HepG2 (cell line): Measurements from ENCODE around the gene TBR1. TPM values are rescaled to one million over a fixed set of nuclear protein-coding genes. Genes with fewer than 3 reads are reported as not detected.

Source experiments
- ATAC-seq: fragments of 200-7000 bp; cut with Tn5 transposase; 3 replicates; pipeline ENCODE4 v1.9.1; 2020; ENCODE audit warnings: mild to moderate bottlenecking, moderate library complexity
- BruUV-seq: library from RNA; stranded (reverse); fragments of 400-500 nt; replicated peaks from 2 replicates; lab custom pipeline; 2021; lab: Mats Ljungman, UMichigan
- CTCF ChIA-PET: fragments of 300-600 bp; formaldehyde crosslinking; extraction: SDS; loops from one replicate; lab custom pipeline; 2021; ENCODE audit warnings: low total read pairs, inconsistent platforms, low intra/inter-chr PET ratio; lab: Yijun Ruan, JAX
- POLR2A ChIA-PET: fragments of 350-600 bp; sonication (Branson Sonifier 250); formaldehyde crosslinking; loops from one replicate; lab custom pipeline; 2020; ENCODE audit warnings: antibody characterized with exemption, inconsistent platforms; lab: Yijun Ruan, JAX
- DNase-seq: peaks from one replicate; pipeline ENCODE4 v3.0.0-alpha.2; 2015; ENCODE audit warnings: low spot score
- FAIRE-seq: peaks from 3 replicates; lab custom pipeline; 2011; peaks lifted over from hg19 to GRCh38; lab: Jason Lieb, UNC
- H2AFZ ChIP-seq: one replicate; pipeline ENCODE4 v1.6.1; 2011; ENCODE audit warnings: low read length, inconsistent platforms
- H3K27ac ChIP-seq: fragments of 300-600 bp; 3 replicates; pipeline ENCODE4 v1.8.0; 2011; ENCODE audit warnings: mixed run types, mild to moderate bottlenecking, mixed read lengths, low read length, inconsistent platforms; ENCODE audit not compliant: insufficient read depth; ENCODE audit errors: extremely low read length
- H3K27me3 ChIP-seq, 2 experiments: fragments of 200-600 bp in 1 of 2; 2 replicates in 1 of 2; 3 replicates in 1 of 2; pipeline versions ENCODE4 v1.6.0 to v1.8.0; 2011; ENCODE audit warnings: low read length in 2 of 2, mild to moderate bottlenecking in 2 of 2, moderate library complexity in 2 of 2, inconsistent platforms in 1 of 2; ENCODE audit not compliant: insufficient read depth in 2 of 2, control insufficient read depth in 1 of 2
- H3K36me3 ChIP-seq, 2 experiments: fragments of 200-600 bp in 1 of 2; replicated peaks in 1 of 2; 2 replicates in 1 of 2; 3 replicates in 1 of 2; pipeline versions ENCODE4 v1.5.1 to v1.8.0; 2011; ENCODE audit warnings: low read length in 2 of 2, inconsistent platforms in 1 of 2; ENCODE audit not compliant: insufficient read depth in 2 of 2, control insufficient read depth in 1 of 2
- H3K4me1 ChIP-seq: 2 replicates; pipeline ENCODE4 v1.5.1; 2012; ENCODE audit warnings: low read length, inconsistent platforms; ENCODE audit not compliant: insufficient read depth
- H3K4me2 ChIP-seq: 2 replicates; pipeline ENCODE4 v1.6.0; 2011; ENCODE audit warnings: low read depth, low read length, inconsistent platforms
- H3K4me3 ChIP-seq, 3 experiments: fragments of 200-600 bp in 1 of 3; sonication (generic), shearing (Covaris generic) in 1 of 3; replicated peaks in 1 of 3; 2 replicates each; pipeline ENCODE4 v1.5.1; 2011 to 2016; ENCODE audit warnings: low read length in 3 of 3, inconsistent platforms in 2 of 3, low read depth in 2 of 3, mild to moderate bottlenecking in 2 of 3, control low read depth in 1 of 3, mixed read lengths in 1 of 3; ENCODE audit not compliant: insufficient read depth in 1 of 3
- H3K79me2 ChIP-seq: one replicate; pipeline ENCODE4 v1.6.1; 2011; ENCODE audit warnings: low read length, inconsistent platforms; ENCODE audit not compliant: insufficient read depth
- H3K9ac ChIP-seq: 2 replicates; pipeline ENCODE4 v1.6.0; 2011; ENCODE audit warnings: mild to moderate bottlenecking, low read depth, low read length, inconsistent platforms; ENCODE audit not compliant: insufficient read depth
- H3K9me3 ChIP-seq: 2 replicates; pipeline ENCODE4 v1.5.1; 2012; ENCODE audit warnings: mild to moderate bottlenecking, low read length
- H4K20me1 ChIP-seq: 2 replicates; pipeline ENCODE4 v1.6.0; 2011; ENCODE audit warnings: inconsistent platforms, mild to moderate bottlenecking, low read length, moderate library complexity; ENCODE audit not compliant: insufficient read depth
- ATF7 ChIP-seq, 2 experiments: fragments of 450-650 bp in 1 of 2; sonication (generic) in 1 of 2; formaldehyde crosslinking in 1 of 2; IDR thresholded peaks; 2 replicates each; pipeline versions ENCODE4 v1.4.0 to v1.6.1; 2016 to 2020; ENCODE audit warnings: antibody characterized with exemption in 1 of 2, mild to moderate bottlenecking in 1 of 2, missing genetic modification reagents in 1 of 2
- MAFF ChIP-seq: IDR thresholded peaks from 2 replicates; pipeline ENCODE4 v1.6.1; 2011; ENCODE audit warnings: low read depth, low read length, improper control_type of control experiment
- MAFK ChIP-seq, 2 experiments: IDR thresholded peaks in 1 of 2; conservative IDR thresholded peaks in 1 of 2; 2 replicates each; pipeline ENCODE4 v1.6.1; 2011; ENCODE audit warnings: improper control_type of control experiment in 2 of 2, low read length in 2 of 2
- TSC22D2 ChIP-seq: sonication (generic); formaldehyde crosslinking; IDR thresholded peaks from 2 replicates; pipeline ENCODE4 v1.5.1; 2020; ENCODE audit warnings: missing genetic modification reagents, mild to moderate bottlenecking, borderline replicate concordance
- WGBS: methylation state at CpG from one replicate; pipeline ENCODE4 v1.1.6; 2017; ENCODE audit warnings: low lambda C conversion rate; 5-methylcytosine and 5-hydroxymethylcytosine counted together
- in situ Hi-C: cut with HindIII; loops from 2 replicates; pipeline ENCODE4 v1.10.0; 2017; ENCODE audit warnings: low pct_unique_long_range_greater_than_20kb; ENCODE audit not compliant: extremely low pct_ligation_motif_present
- intact Hi-C: fragments of 100-400 bp; cut with micrococcal nuclease; formaldehyde crosslinking; loops from one replicate; pipeline ENCODE4 v1.10.0; 2022; ENCODE audit not compliant: unreplicated experiment
- polyA plus RNA-seq, 8 experiments: library from polyadenylated mRNA; depleted of rRNA in 3 of 8; stranded (reverse) in 7 of 8; unstranded in 1 of 8; fragments of >200 nt; fragmentation: Illumina TruSeq in 4 of 8; extraction: Trizol in 4 of 8; gene quantifications; 2 replicates each; pipeline versions ENCODE4 v1.2.1 to v1.2.3, GENCODE V29; 2011 to 2016; ENCODE audit warnings: low read depth in 4 of 8, missing spikeins in 1 of 8, mixed read lengths in 1 of 8; ENCODE audit not compliant: insufficient read depth in 1 of 8
- total RNA-seq, 5 experiments: library from RNA; depleted of rRNA; stranded (reverse); fragments of >200 nt; fragmentation: Illumina TruSeq; extraction: Trizol; gene quantifications; 2 replicates each; pipeline ENCODE4 v1.2.3, GENCODE V29; 2016; ENCODE audit warnings: low read depth in 1 of 5

TBR1 gene
- total and polyA plus RNA-seq, 2 of the 13 experiments (the other 11 are each of a cell fraction or from before 2014, with no cell fraction given): not detected

DNA sequence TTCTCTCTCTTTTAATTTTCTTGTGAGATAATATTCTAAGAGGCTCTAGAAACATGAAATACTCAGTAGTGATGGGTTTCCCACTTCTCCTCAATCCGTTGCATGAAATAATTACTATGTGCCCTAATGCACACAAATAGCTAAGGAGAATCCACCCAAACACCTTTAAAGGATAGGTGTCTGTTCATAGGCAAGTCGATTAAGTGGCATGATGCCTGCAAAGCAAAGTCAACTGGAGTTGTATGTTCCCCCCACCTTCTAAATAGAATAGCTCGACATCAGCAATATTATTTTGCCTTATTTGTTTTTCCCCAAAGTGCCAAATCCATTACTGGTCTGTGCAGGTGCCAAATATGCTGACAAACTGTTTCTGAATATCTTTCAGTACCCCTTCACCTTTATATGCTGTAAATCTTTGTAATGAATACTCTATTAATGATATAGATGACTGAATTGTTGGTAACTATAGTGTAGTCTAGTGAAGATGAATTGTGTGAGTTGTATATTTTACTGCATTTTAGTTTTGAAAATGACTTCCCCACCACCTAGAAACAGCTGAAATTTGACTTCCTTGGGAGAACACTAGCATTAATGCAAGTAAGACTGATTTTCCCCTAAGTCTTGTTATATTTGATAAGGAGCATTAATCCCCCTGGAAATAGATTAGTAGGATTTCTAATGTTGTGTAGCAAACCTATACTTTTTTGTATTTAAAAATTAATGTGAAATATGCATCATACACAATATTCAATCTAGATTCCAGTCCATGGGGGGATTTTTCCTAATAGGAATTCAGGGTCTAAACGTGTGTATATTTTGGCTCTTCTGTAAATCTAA, 9.0 kb downstream of the TBR1 start:
- H3K9ac ChIP-seq: no peak overlapping the region
- no peak overlapping the region for H3K27ac ChIP-seq
- no peaks in the 10 kb centered on the region for H3K79me2 ChIP-seq
- ATAC-seq (no peak), FAIRE-seq (no peak), DNase-seq (no peak)
- in situ Hi-C loops (no loop called here), intact Hi-C loops (no loop called here)
- POLR2A ChIA-PET: no interaction called here
- H3K4me3 ChIP-seq: no peak overlapping the region
- CTCF ChIA-PET: no interaction called here
- 8% methylated on average over 4 of the region's 4 CpGs for WGBS
- H3K36me3 ChIP-seq: no peaks in the 10 kb centered on the region
- TF ChIP-seq ATF7 (IDR thresholded peaks at IDR 0.05) (no peak), ATF7 (CRISPR knock-in tag; IDR thresholded peaks at IDR 0.05) (no peak), MAFK (conservative IDR thresholded peaks at IDR 0.05 in 1 of 2, IDR thresholded peaks at IDR 0.05 in 1 of 2; ENCODE audit: low read length in 2 of 2) (peak; percentile 62 to 78), MAFF (peak; percentile 73)
- no TSS peak for BruUV-seq
- H3K4me1 ChIP-seq: no peaks in the 10 kb centered on the region
- H2AFZ ChIP-seq: no peak overlapping the region
- H3K4me2 ChIP-seq: no peak overlapping the region
- peaks cover 2 to 47% of the 10 kb centered on the region in 2 experiments; a peak in 4 of 5 replicates for H3K27me3 ChIP-seq
- H3K9me3 ChIP-seq: no peaks in the 10 kb centered on the region
- no peaks in the 10 kb centered on the region for H4K20me1 ChIP-seq

DNA sequence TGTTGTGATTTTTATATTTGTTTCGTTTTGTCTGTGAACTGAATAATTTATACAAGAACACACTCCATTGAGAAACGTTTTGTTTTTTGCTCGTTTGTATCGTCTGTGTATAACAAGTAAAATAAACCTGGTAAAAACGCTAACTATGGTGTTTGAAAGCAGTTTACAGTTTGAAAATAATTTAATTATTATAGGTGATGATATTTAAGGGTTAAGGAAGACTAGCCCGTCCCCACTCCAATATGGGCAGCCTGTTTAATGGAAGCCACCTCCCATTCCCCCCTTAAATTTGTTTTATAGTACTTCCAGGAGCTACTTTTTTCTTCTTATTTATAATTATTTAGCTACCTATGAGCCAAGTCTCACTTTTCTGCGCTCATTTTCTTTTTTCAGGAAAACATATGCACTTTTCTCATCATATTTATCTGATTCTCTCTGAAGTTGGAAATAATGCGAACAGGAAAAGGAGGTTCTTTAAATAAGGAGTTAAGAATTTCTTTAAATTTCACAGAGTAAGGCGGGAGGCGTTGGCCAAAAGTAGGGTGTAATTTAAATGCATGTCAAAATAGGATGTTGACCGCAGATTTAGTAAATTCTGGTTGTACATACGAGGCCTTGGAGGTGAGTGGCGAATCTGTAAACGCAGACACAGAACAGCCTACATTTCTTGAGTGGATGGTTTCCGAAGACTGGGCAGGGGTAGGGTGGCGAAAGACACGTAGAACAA, 9.8 kb downstream of the TBR1 start:
- ChIA-PET POLR2A (no interaction called here), CTCF (no interaction called here)
- WGBS: 37% methylated on average over 17 of the region's 17 CpGs
- no TSS peak for BruUV-seq
- H4K20me1 ChIP-seq: no peaks in the 10 kb centered on the region
- ATAC-seq (no peak), FAIRE-seq (no peak), DNase-seq (no peak)
- intact Hi-C loops: no loop called here
- H3K4me2 ChIP-seq: no peak overlapping the region
- H3K79me2 ChIP-seq: no peaks in the 10 kb centered on the region
- H2AFZ ChIP-seq: no peak overlapping the region
- H3K27ac ChIP-seq: no peak overlapping the region
- no peak for TF ChIP-seq TSC22D2 (CRISPR knock-in tag)
- no peaks in the 10 kb centered on the region for H3K9me3 ChIP-seq
- in situ Hi-C loops: no loop called here
- no peak overlapping the region for H3K4me3 ChIP-seq
- H3K27me3 ChIP-seq: peaks cover 0 to 39% of the 10 kb centered on the region in 2 experiments; a peak in 3 of 5 replicates
- no peak overlapping the region for H3K9ac ChIP-seq
- H3K4me1 ChIP-seq: no peaks in the 10 kb centered on the region
- no peaks in the 10 kb centered on the region for H3K36me3 ChIP-seq
